Panc1 (cell line): ENCODE data around the gene FTCDNL1. TPM values are rescaled to one million over a fixed set of nuclear protein-coding genes. Genes with fewer than 3 reads are reported as not detected.

Experiments
- ATAC-seq: fragments of 200-7000 bp; cut with Tn5 transposase; 2 replicates; pipeline ENCODE4 v1.9.1; 2020; ENCODE audit warnings: mild to moderate bottlenecking, moderate library complexity
- BruUV-seq: library from RNA; stranded (reverse); fragments of 400-500 nt; replicated peaks from 2 replicates; lab custom pipeline; 2021; lab: Mats Ljungman, UMichigan
- CTCF ChIA-PET: fragments of 300-600 bp; sonication (Branson Sonifier 250); formaldehyde crosslinking; loops from one replicate; lab custom pipeline; 2022; ENCODE audit warnings: antibody characterized with exemption; lab: Charles Lee
- POLR2A ChIA-PET: fragments of 300-600 bp; sonication (Branson Sonifier 250); formaldehyde crosslinking; loops from one replicate; lab custom pipeline; 2022; ENCODE audit warnings: antibody characterized with exemption; lab: Charles Lee
- DNase-seq: peaks from one replicate; pipeline ENCODE4 v3.0.0-alpha.2; 2010; ENCODE audit warnings: low read depth, low spot score
- H3K27ac ChIP-seq: 2 replicates; pipeline ENCODE4 v1.5.1; 2011; ENCODE audit warnings: mild to moderate bottlenecking, low read length, inconsistent platforms
- H3K27me3 ChIP-seq: fragments of 200-500 bp; sonication (Bioruptor generic); 2 replicates; pipeline ENCODE4 v1.6.0; 2014; ENCODE audit warnings: low read length, inconsistent platforms; ENCODE audit not compliant: control insufficient read depth, insufficient read depth
- H3K36me3 ChIP-seq: fragments of 200-500 bp; sonication (Bioruptor generic); 2 replicates; pipeline ENCODE4 v1.5.1; 2014; ENCODE audit warnings: inconsistent platforms, mild to moderate bottlenecking, low read length, moderate library complexity; ENCODE audit not compliant: control insufficient read depth, insufficient read depth
- H3K4me1 ChIP-seq: 2 replicates; pipeline ENCODE4 v1.5.1; 2011; ENCODE audit warnings: inconsistent platforms, mild to moderate bottlenecking, low read length, moderate library complexity; ENCODE audit not compliant: control insufficient read depth, insufficient read depth
- H3K4me3 ChIP-seq, 2 experiments: 2 replicates each; pipeline ENCODE4 v1.5.1; 2011 to 2012; ENCODE audit warnings: low read depth in 2 of 2, low read length in 2 of 2, mild to moderate bottlenecking in 2 of 2, inconsistent platforms in 1 of 2, moderate library complexity in 1 of 2
- H3K9me3 ChIP-seq: fragments of 200-500 bp; sonication (Bioruptor generic); 2 replicates; pipeline ENCODE4 v1.5.1; 2014; ENCODE audit warnings: low read depth, mild to moderate bottlenecking, inconsistent platforms, low read length, moderate library complexity; ENCODE audit not compliant: control insufficient read depth, insufficient read depth
- POLR2AphosphoS5 ChIP-seq: IDR thresholded peaks from 2 replicates; pipeline ENCODE4 v1.6.1; 2012; ENCODE audit warnings: mild to moderate bottlenecking, low read depth, low read length, moderate library complexity
- SIN3A ChIP-seq: IDR thresholded peaks from 2 replicates; pipeline ENCODE4 v1.6.1; 2012; ENCODE audit warnings: low read depth, mild to moderate bottlenecking, low read length, moderate library complexity, borderline replicate concordance; ENCODE audit not compliant: insufficient read depth
- TCF7L2 ChIP-seq: IDR thresholded peaks from 2 replicates; pipeline ENCODE4 v1.6.1; 2011; ENCODE audit warnings: mild to moderate bottlenecking, low read depth, low read length, inconsistent platforms
- in situ Hi-C: cut with HindIII; loops from 2 replicates; pipeline ENCODE4 v1.10.0; 2016; ENCODE audit warnings: low sequenced_read_pairs, low pct_unique_long_range_greater_than_20kb
- intact Hi-C: fragments of 100-400 bp; cut with micrococcal nuclease; formaldehyde crosslinking; loops from one replicate; pipeline ENCODE4 v1.10.0; 2022; ENCODE audit not compliant: unreplicated experiment
- total RNA-seq: library from RNA; stranded (reverse); gene quantifications from one replicate; pipeline ENCODE4 v1.2.1, GENCODE V29; 2021; ENCODE audit not compliant: unreplicated experiment
- TF ChIP-seq, protein P1 (sequence below): fragments of 450-650 bp; IDR thresholded peaks from 2 replicates; pipeline ENCODE4 v1.5.1; 2017; ENCODE audit warnings: mild to moderate bottlenecking
- TF ChIP-seq, protein P2 (sequence below), 2 experiments: IDR thresholded peaks; 2 replicates each; pipeline ENCODE4 v1.6.1; 2011 to 2012; ENCODE audit warnings: low read depth in 2 of 2, control low read depth in 1 of 2, low read length in 1 of 2, mild to moderate bottlenecking in 1 of 2, moderate library complexity in 1 of 2; ENCODE audit not compliant: insufficient read depth in 1 of 2

FTCDNL1 gene
- total RNA-seq, 1 experiment from 2014 or later: 2.8 TPM

DNA sequence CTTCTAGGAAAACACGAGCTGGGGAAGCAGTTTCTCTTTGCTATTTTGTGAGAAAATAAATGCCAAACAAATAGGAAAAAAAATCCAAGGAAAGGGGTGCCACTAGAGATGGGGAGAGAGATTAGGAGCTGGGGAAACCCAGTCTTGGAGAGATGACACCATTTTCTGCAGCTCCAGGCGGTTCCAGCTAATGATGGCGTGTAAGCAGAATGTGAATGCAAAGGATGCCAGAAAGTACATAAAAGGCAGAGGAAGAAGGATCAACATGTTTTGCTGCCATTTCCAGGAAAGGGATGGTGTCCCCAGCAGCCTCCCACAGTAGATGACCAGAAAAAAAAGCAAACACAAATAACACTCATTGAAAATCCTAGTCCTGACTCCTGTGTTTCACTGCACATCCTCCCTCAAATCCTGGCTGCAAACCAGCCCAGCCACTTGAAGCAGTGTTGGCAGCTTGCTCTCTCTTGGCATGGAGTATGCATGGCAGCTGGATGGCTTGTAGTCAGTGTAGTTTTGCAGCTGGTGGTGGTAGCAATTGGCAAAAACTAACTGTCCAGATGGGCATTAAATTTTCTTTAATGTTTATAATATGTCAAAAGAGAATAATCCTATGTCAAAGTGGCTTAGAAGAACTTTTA lies 93.6 kb downstream of the FTCDNL1 start:
- ChIA-PET CTCF (no interaction called here), POLR2A (no interaction called here)
- intact Hi-C loops: no loop called here
- in situ Hi-C loops: no loop called here
- ATAC-seq: no peak
- Histone ChIP-seq H3K27ac (no peak overlapping the region), H3K4me1 (no peaks in the 10 kb centered on the region), H3K4me3 (no peak overlapping the region), H3K9me3 (no peaks in the 10 kb centered on the region), H3K27me3 (peaks cover 5% of the 10 kb centered on the region; the same call in 1 of the 2 replicates), H3K36me3 (no peaks in the 10 kb centered on the region)
- BruUV-seq: no TSS peak
- DNase-seq: no peak
- TF ChIP-seq SIN3A: no peak
- TF ChIP-seq, protein P1, sequence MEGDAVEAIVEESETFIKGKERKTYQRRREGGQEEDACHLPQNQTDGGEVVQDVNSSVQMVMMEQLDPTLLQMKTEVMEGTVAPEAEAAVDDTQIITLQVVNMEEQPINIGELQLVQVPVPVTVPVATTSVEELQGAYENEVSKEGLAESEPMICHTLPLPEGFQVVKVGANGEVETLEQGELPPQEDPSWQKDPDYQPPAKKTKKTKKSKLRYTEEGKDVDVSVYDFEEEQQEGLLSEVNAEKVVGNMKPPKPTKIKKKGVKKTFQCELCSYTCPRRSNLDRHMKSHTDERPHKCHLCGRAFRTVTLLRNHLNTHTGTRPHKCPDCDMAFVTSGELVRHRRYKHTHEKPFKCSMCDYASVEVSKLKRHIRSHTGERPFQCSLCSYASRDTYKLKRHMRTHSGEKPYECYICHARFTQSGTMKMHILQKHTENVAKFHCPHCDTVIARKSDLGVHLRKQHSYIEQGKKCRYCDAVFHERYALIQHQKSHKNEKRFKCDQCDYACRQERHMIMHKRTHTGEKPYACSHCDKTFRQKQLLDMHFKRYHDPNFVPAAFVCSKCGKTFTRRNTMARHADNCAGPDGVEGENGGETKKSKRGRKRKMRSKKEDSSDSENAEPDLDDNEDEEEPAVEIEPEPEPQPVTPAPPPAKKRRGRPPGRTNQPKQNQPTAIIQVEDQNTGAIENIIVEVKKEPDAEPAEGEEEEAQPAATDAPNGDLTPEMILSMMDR: no peak
- TF ChIP-seq, protein P2, sequence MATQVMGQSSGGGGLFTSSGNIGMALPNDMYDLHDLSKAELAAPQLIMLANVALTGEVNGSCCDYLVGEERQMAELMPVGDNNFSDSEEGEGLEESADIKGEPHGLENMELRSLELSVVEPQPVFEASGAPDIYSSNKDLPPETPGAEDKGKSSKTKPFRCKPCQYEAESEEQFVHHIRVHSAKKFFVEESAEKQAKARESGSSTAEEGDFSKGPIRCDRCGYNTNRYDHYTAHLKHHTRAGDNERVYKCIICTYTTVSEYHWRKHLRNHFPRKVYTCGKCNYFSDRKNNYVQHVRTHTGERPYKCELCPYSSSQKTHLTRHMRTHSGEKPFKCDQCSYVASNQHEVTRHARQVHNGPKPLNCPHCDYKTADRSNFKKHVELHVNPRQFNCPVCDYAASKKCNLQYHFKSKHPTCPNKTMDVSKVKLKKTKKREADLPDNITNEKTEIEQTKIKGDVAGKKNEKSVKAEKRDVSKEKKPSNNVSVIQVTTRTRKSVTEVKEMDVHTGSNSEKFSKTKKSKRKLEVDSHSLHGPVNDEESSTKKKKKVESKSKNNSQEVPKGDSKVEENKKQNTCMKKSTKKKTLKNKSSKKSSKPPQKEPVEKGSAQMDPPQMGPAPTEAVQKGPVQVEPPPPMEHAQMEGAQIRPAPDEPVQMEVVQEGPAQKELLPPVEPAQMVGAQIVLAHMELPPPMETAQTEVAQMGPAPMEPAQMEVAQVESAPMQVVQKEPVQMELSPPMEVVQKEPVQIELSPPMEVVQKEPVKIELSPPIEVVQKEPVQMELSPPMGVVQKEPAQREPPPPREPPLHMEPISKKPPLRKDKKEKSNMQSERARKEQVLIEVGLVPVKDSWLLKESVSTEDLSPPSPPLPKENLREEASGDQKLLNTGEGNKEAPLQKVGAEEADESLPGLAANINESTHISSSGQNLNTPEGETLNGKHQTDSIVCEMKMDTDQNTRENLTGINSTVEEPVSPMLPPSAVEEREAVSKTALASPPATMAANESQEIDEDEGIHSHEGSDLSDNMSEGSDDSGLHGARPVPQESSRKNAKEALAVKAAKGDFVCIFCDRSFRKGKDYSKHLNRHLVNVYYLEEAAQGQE (IDR thresholded peaks at IDR 0.05; ENCODE audit: insufficient read depth in 1 of 2, low read depth in 2 of 2, low read length in 1 of 2): no peak
- TF ChIP-seq POLR2AphosphoS5: no peak
- no peak for TF ChIP-seq TCF7L2

DNA sequence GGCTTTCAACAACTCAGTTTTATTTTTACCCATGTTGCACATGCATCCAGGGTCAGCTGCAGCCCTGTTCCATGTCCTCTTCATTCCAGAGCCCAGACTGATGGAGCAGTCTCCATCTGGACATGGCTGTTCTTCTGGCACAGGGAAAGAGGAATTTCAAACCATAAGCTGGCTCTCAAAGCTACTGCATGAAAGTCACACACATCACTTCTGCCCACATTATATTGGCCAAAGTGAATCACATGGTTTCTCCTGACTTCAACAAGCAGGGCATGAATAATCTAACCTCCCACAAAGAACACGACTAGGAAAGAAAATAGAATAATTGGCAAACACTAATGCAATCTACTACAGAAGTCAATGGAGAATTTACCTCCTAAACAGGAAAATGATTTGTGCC lies 94.2 kb downstream of the FTCDNL1 start:
- Histone ChIP-seq H3K9me3 (no peaks in the 10 kb centered on the region), H3K4me3 (no peak overlapping the region), H3K4me1 (no peaks in the 10 kb centered on the region), H3K27ac (no peak overlapping the region), H3K36me3 (no peaks in the 10 kb centered on the region), H3K27me3 (peaks cover 5% of the 10 kb centered on the region; the same call in 1 of the 2 replicates)
- BruUV-seq: no TSS peak
- DNase-seq (no peak), ATAC-seq (no peak)
- CTCF ChIA-PET: no interaction called here
- no peak for TF ChIP-seq POLR2AphosphoS5
- no peak for TF ChIP-seq TCF7L2
- TF ChIP-seq, protein P1: no peak
- TF ChIP-seq, protein P2 (IDR thresholded peaks at IDR 0.05; ENCODE audit: insufficient read depth in 1 of 2, low read depth in 2 of 2, low read length in 1 of 2): no peak
- TF ChIP-seq SIN3A: no peak
- intact Hi-C loops: no loop called here
- POLR2A ChIA-PET: no interaction called here
- in situ Hi-C loops: no loop called here
